Stimulated activated CD8-positive, alpha-beta memory T cell treated with anti-CD3 and anti-CD28 coated beads, Interleukin-12 subunit alpha, Interleukin-12 subunit beta, amount 100 ng/mL, for 1 hour (primary cell): ENCODE data around the gene AMER3.

Experiments used
- DNase-seq: peaks from one replicate; pipeline ENCODE4 v3.0.0-alpha.2; 2020; ENCODE audit warnings: low read depth

AMER3 gene

DNA sequence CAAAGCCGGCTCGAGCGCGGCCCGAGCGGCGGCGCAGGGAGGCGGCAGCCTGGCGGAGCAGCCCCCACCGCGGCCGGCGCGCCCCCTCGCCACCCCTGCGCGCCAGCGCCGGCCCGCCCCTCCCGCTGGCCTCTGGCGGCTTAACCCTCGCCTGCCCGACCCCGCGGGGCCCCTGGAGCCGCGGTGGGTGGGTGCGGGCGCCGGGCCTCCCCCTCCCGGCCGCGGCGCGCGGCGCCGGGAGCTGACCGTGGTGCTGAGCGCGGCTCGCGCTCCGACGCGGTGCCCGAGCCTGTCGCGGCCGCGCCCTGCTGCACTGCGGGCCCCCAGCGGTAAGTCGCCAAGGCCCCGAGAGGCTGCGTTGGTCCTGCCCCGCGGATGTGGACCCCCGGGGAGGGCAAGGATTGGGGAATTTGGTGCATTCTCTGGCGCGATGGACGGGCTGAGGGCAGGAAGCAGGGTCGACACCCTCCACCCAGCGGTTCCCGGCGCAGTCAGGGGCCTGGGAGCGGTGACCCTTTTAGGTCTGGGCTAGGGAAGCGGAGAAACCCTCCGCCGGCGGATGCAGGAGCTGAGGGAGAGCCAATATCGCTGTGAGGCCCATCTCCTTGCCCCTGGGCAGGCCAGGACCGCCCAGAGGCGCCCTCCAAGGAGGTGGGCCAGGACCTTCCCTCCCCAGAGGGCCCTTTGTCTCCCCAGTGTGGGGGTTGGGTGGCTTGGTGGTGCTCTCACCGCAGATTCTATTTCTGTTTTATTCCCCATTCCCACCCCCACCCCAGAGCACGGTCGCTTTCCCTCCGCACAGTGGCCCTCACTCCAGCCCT is 923 bp downstream of the AMER3 start:
- no peak for DNase-seq

- no peak for DNase-seq
Measured at GRCh38 chr2:130756874-130757668, 1.7 kb downstream of the AMER3 start.

GRCh38 chr2:130759906-130760753 is 4.8 kb downstream of the AMER3 start:
- no peak for DNase-seq

DNA sequence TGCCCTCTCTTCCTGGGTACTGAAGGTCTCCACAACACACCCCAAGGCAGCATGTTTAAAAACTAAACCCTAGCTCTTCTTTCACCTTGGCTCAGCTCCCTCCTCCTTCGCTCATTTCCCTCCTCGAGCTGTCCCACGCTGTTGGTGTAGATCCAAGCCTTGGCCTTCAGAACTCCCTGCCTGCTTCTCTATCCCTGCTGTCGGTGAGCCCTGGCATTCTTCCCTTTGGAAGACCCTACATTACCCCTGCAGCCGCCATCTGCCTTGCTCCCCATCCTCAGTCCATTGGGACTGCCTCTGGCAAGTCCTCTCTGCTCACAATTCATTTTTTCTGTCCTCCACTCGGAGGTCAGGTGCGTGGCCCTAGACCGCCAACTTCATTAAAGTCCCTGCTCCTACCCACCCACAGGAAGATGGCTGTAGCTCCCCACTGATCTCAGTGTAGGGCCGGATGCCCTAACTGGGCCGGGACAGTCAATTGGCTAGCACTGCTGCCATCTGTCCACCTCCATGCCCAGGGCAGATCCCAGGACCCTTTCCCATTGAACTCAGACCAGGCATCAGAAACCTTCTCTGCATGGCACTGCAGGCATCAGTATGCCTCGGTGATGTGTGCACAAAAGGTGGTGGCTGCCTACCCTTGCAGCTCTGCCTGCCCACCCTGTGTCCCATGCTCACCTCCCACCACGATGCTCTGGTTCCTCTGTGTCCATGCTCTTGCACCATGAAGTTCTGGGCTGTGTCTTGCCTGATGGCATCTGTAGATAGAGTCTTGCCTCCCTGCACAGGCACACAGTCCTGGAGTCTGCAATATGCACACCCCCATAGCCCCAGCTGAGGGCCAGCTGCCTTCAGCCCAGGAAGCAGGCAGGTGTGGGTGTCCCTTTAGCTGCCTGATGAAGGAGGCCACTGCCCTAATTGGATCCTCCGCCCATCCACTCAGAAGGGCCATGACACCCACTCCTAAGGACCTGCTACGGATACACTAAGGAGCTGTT is 5.7 kb downstream of the AMER3 start:
- no peak for DNase-seq

- no peak for DNase-seq
Measured at GRCh38 chr2:130762031-130762909, 6.9 kb downstream of the AMER3 start.

DNA sequence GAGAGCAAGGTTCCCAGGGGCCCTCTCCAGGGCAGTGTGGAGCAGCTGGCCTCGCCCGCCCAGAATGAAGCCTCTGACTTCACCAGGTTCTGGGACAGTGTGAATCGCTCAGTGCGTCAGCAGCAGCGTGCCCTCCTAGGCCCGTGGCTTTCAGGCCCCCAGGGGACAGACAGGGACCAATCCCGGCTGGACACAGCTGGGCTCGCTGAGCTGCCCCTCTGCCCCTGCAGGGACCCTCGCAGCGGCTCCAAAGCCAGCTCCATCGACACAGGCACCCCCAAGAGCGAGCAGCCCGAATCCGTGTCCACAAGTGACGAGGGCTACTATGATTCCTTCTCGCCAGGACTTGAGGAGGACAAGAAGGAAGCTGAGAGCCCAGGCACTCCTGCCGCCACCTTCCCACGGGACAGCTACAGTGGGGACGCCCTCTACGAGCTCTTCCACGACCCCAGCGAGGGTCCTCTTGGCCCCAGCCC is 7.6 kb downstream of the AMER3 start:
- no peak for DNase-seq

- no peak for DNase-seq
Measured at GRCh38 chr2:130763405-130763804, 8.1 kb downstream of the AMER3 start.

- DNase-seq, result no peak
Measured at GRCh38 chr2:130764035-130764820, 8.9 kb downstream of the AMER3 start.

- DNase-seq, result no peak
Measured at GRCh38 chr2:130764821-130765115, 9.4 kb downstream of the AMER3 start.

GRCh38 chr2:130765464-130765863 is 10.1 kb downstream of the AMER3 start:
- DNase-seq, result no peak

DNA sequence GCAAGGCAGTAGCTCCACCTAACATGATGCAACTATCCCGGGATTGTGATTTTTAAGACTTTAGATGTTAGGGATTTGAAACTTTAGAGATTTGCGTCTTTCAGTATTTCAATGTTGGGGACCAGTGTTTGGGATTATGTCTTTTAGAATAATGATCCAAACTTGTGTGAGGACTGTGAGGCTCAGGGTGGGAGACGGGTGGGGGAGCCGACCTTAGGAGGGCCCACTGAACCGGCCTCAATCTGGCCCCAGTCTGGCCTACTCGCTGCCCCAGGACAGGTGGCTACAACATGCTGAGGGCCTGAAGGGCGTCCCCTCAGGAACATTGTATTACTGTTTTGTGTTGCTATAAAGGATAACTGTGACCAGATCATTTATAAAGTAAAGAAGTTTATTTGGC is 10.7 kb downstream of the AMER3 start:
- DNase-seq, result no peak

- no peak for DNase-seq
Measured at GRCh38 chr2:130766711-130767407, 11.5 kb downstream of the AMER3 start.

- no peak for DNase-seq
Measured at GRCh38 chr2:130767408-130767775, 12.1 kb downstream of the AMER3 start.

- no peak for DNase-seq
Measured at GRCh38 chr2:130768191-130768855, 13.0 kb downstream of the AMER3 start.

GRCh38 chr2:130769343-130769907 is 14.1 kb downstream of the AMER3 start:
- DNase-seq, result no peak

GRCh38 chr2:130776550-130776949 is 21.2 kb downstream of the AMER3 start:
- DNase-seq, result no peak

DNA sequence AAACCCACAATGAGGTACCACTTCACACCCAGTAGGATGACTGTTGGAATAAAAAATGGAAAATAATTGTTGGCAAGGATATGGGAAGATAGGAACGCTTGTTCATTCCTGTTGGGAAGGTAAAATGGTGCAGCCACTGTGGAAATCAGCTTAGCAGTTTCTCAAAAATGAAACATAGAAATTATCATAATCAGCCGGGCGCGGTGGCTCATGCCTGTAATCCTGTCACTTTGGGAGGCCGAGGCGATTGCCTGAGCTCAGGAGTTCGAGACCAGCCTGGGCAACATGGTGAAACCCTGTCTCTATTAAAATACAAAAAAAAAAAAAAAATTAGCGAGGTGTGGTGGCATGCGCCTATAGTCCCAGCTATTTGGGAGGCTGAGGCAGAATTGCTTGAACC is 23.4 kb downstream of the AMER3 start:
- no peak for DNase-seq

- no peak for DNase-seq
Measured at GRCh38 chr2:130785466-130786055, 30.2 kb downstream of the AMER3 start.
